Neuronal stem cell (in vitro differentiated cells): ENCODE measurements around the gene SAP30BP.
A peak's percentile ranks its signal among the peaks of the same experiment; 100 is the strongest.

Experiments used
- DNase-seq: peaks from one replicate; pipeline ENCODE4 v3.0.0-alpha.2; 2013; ENCODE audit warnings: low spot score
- H2AFZ ChIP-seq: one replicate; pipeline ENCODE4 v1.6.1; 2013; ENCODE audit warnings: mild to moderate bottlenecking, low read length, inconsistent platforms
- H2AK5ac ChIP-seq: 2 replicates; pipeline ENCODE4 v1.6.1; 2013; ENCODE audit warnings: low read depth, mild to moderate bottlenecking, inconsistent platforms, low read length, moderate library complexity, mixed read lengths
- H2BK120ac ChIP-seq: 2 replicates; pipeline ENCODE4 v1.6.1; 2013; ENCODE audit warnings: low read depth, mild to moderate bottlenecking, inconsistent platforms, low read length, moderate library complexity, mixed read lengths
- H2BK12ac ChIP-seq: one replicate; pipeline ENCODE4 v1.6.1; 2013; ENCODE audit warnings: low read length, inconsistent platforms
- H2BK15ac ChIP-seq: 2 replicates; pipeline ENCODE4 v1.6.1; 2013; ENCODE audit warnings: mild to moderate bottlenecking, low read length, inconsistent platforms, mixed read lengths
- H2BK5ac ChIP-seq: one replicate; pipeline ENCODE4 v1.6.1; 2013; ENCODE audit warnings: inconsistent platforms, mild to moderate bottlenecking, low read length, moderate library complexity
- H3K14ac ChIP-seq: one replicate; pipeline ENCODE4 v1.6.1; 2013; ENCODE audit warnings: low read length, inconsistent platforms
- H3K18ac ChIP-seq: 2 replicates; pipeline ENCODE4 v1.6.1; 2013; ENCODE audit warnings: low read length, inconsistent platforms
- H3K23ac ChIP-seq: 2 replicates; pipeline ENCODE4 v1.6.1; 2013; ENCODE audit warnings: low read depth, mild to moderate bottlenecking, mixed read lengths, low read length, inconsistent platforms; ENCODE audit not compliant: poor library complexity
- H3K27ac ChIP-seq: replicated peaks from 3 replicates; pipeline ENCODE4 v1.5.1; 2013; ENCODE audit warnings: low read length, inconsistent platforms
- H3K27me3 ChIP-seq, 3 experiments: 2 replicates each; pipeline ENCODE4 v1.6.1; 2013; ENCODE audit warnings: low read length in 3 of 3, mild to moderate bottlenecking in 2 of 3, inconsistent platforms in 1 of 3, low read depth in 1 of 3, mixed read lengths in 1 of 3, moderate library complexity in 1 of 3; ENCODE audit not compliant: control insufficient read depth in 3 of 3, insufficient read depth in 3 of 3
- H3K36me3 ChIP-seq, 2 donors: replicated peaks in 1 of 2; 2 replicates each; pipeline ENCODE4 v1.6.1; 2013; ENCODE audit warnings: low read length in 2 of 2; ENCODE audit not compliant: control insufficient read depth in 2 of 2, insufficient read depth in 2 of 2
- H3K4ac ChIP-seq: 2 replicates; pipeline ENCODE4 v1.6.1; 2013; ENCODE audit warnings: inconsistent platforms, mild to moderate bottlenecking, low read length, moderate library complexity
- H3K4me1 ChIP-seq, 2 donors: 1 replicate in 1 of 2; 2 replicates in 1 of 2; pipeline ENCODE4 v1.6.1; 2013; ENCODE audit warnings: low read length in 2 of 2, low read depth in 1 of 2; ENCODE audit not compliant: control insufficient read depth in 2 of 2, insufficient read depth in 1 of 2
- H3K4me2 ChIP-seq: one replicate; pipeline ENCODE4 v1.6.1; 2013; ENCODE audit warnings: mild to moderate bottlenecking, low read length, inconsistent platforms; ENCODE audit not compliant: insufficient read depth, poor library complexity, severe bottlenecking
- H3K4me3 ChIP-seq, 2 donors: 2 replicates each; pipeline ENCODE4 v1.5.1; 2013; ENCODE audit warnings: low read length in 2 of 2, mild to moderate bottlenecking in 2 of 2, inconsistent platforms in 1 of 2, moderate library complexity in 1 of 2
- H3K79me1 ChIP-seq: one replicate; pipeline ENCODE4 v1.6.1; 2013; ENCODE audit warnings: low read depth, mild to moderate bottlenecking, inconsistent platforms, low read length, moderate library complexity
- H3K9ac ChIP-seq: one replicate; pipeline ENCODE4 v1.6.1; 2013; ENCODE audit warnings: mild to moderate bottlenecking, low read depth, low read length, inconsistent platforms; ENCODE audit not compliant: poor library complexity
- H3K9me3 ChIP-seq, 2 donors: replicated peaks in 1 of 2; 2 replicates each; pipeline versions ENCODE3 to v1.6.1; 2013; ENCODE audit warnings: low read length in 2 of 2, mild to moderate bottlenecking in 2 of 2, inconsistent platforms in 1 of 2, low read depth in 1 of 2, mixed read lengths in 1 of 2, moderate library complexity in 1 of 2; ENCODE audit not compliant: control insufficient read depth in 2 of 2, insufficient read depth in 1 of 2
- H4K8ac ChIP-seq: one replicate; pipeline ENCODE4 v1.6.1; 2013; ENCODE audit warnings: low read depth, mild to moderate bottlenecking, inconsistent platforms, low read length, moderate library complexity
- H4K91ac ChIP-seq: one replicate; pipeline ENCODE4 v1.6.1; 2013; ENCODE audit warnings: low read length, low read depth, mild to moderate bottlenecking, inconsistent platforms; ENCODE audit not compliant: poor library complexity
- WGBS, 2 donors: extraction: QIAGEN DNeasy Blood & Tissue Kit; methylation state at CpG; one replicate each; pipeline ENCODE4 v1.1.7; 2013; ENCODE audit warnings: missing lambda C conversion rate in 2 of 2, mixed read lengths in 1 of 2; ENCODE audit not compliant: insufficient read length in 2 of 2, insufficient replicate concordance in 1 of 2; ENCODE audit errors: extremely low coverage in 2 of 2; 5-methylcytosine and 5-hydroxymethylcytosine counted together

SAP30BP gene

DNA sequence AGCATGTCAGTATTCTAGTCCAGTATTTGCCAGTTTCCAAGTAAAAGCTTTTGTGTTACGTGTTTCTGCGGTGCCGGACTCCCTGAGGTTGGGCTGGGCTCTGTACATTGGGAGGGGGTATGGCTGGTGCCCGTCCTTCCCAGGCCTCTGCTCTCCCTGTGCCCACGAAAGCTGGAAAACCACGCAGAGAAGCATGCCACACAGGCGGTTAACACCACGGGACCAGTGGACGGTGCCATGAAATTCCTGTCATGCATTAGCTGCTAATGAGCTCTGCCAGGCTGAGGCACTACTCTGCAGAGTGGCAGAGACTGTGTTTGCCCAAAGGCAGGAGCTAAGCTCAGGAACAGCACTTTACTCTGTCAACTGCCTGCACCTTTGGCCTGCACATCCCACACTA is 25.8 kb upstream of the SAP30BP start:
- no peak overlapping the region for H3K14ac ChIP-seq
- no peak overlapping the region for H2AFZ ChIP-seq
- no peak overlapping the region for H2AK5ac ChIP-seq
- H3K79me1 ChIP-seq: peaks cover 7% of the 10 kb centered on the region
- no peak overlapping the region for H3K27ac ChIP-seq
- no peak overlapping the region for H3K4ac ChIP-seq
- no peak overlapping the region for H4K91ac ChIP-seq
- no peak overlapping the region for H3K18ac ChIP-seq
- no peaks in the 10 kb centered on the region for H3K4me1 ChIP-seq
- WGBS, 2 donors: no CpG with 5 or more reads among the region's 9 CpGs
- no peak overlapping the region for H3K9ac ChIP-seq
- peak overlapping the region; percentile 10 for H2BK5ac ChIP-seq
- no peak overlapping the region for H2BK15ac ChIP-seq
- H3K27me3 ChIP-seq: no peaks in the 10 kb centered on the region
- no peak overlapping the region for H3K23ac ChIP-seq
- peaks cover 2 to 11% of the 10 kb centered on the region in 2 donors for H3K36me3 ChIP-seq
- no peak overlapping the region for H3K4me2 ChIP-seq
- DNase-seq: no peak
- no peak overlapping the region for H2BK120ac ChIP-seq
- H4K8ac ChIP-seq: no peak overlapping the region
- H3K4me3 ChIP-seq: no peak overlapping the region
- H2BK12ac ChIP-seq: no peak overlapping the region
- peaks cover 0 to 2% of the 10 kb centered on the region in 2 donors for H3K9me3 ChIP-seq

DNA sequence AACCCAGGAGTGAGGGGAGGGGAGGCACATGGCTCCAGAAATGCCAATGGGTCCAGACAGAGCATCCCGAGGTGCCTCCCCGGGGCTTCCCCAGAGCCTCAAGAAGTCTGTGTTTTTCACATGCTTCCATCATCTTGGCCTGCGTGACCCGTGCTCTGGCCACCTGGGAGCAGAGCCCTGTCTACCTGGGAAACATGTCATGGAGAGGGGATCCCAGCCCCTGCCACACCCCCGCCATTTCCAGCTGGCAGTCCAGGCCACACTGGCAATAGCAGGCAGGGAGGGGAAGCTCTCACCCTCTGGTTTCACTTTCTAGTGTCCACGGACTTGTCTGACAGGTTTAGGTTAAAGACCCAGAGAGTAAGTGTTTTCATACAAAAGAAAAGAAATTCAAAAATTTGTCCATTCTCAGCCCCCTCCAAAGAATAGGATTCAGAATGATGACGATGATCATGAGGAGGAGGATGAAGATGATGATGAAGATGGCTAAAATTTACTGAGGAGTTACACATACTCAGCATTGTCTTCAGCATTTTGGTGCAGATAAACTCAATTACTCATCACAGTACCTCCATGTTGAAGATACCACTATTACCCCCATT is 24.9 kb upstream of the SAP30BP start:
- Histone ChIP-seq H3K4me2 (no peak overlapping the region), H3K4me1 (no peaks in the 10 kb centered on the region), H3K23ac (no peak overlapping the region), H3K14ac (no peak overlapping the region), H2BK15ac (no peak overlapping the region), H3K27me3 (no peaks in the 10 kb centered on the region), H2BK5ac (no peak overlapping the region), H3K4me3 (peak overlapping the region in 1 of 2 donors; percentile 8), H3K36me3 (peaks cover 2 to 11% of the 10 kb centered on the region in 2 donors), H2AFZ (no peak overlapping the region), H3K9me3 (peaks cover 0 to 2% of the 10 kb centered on the region in 2 donors), H2BK12ac (no peak overlapping the region), H3K27ac (no peak overlapping the region), H4K8ac (no peak overlapping the region), H2BK120ac (no peak overlapping the region), H3K4ac (no peak overlapping the region), H3K18ac (no peak overlapping the region), H3K9ac (no peak overlapping the region), H4K91ac (no peak overlapping the region), H2AK5ac (no peak overlapping the region), H3K79me1 (peaks cover 7% of the 10 kb centered on the region)
- DNase-seq: no peak
- no CpG with 5 or more reads among the region's 7 CpGs for WGBS, 2 donors

DNA sequence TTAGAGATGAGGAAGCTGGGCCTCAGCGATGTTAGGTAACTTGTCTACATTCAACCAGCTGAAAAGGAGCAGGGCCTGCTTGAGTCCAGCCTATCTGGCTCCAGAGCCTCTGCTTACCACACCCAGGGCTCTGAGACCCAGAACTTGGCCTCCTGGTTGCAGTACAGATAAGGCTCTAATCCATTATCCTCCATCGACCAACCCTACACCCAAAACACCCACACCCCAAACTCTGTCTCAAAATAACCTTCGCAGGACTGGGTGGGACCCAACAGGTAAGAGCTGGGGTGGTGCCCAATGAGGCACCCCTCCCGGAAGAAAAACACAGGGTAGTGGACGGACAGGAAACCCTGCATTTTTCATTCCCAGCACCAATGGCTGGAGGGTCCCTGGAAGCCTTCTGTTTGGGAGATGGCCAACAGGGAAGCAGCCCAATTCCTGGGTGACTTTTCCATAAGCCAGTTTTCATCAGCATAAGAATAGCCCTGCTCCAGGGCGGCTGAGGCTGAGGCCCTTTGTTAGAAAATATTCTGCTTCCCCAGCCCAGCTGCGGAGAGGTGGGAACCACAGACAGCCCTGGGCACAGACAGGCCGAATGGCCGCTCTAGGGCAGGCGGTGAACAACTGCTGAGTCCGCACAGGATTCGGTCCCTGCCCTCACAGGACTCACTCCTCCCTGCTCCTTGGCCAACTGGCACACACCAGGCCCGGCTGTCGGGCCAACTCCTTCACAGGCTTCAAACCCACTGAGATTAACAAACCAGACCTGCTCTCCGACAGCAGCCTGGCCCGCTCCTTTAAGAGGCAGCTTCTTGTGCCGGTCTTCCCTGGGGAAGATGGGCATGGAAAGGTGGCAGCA is 24.1 kb upstream of the SAP30BP start:
- no peak for DNase-seq
- Histone ChIP-seq H2BK12ac (no peak overlapping the region), H2BK15ac (no peak overlapping the region), H2BK120ac (no peak overlapping the region), H3K9me3 (peaks cover 0 to 4% of the 10 kb centered on the region in 2 donors), H3K14ac (no peak overlapping the region), H3K4me2 (no peak overlapping the region), H3K4me1 (no peaks in the 10 kb centered on the region), H4K91ac (no peak overlapping the region), H3K9ac (no peak overlapping the region), H3K18ac (no peak overlapping the region), H3K27me3 (no peaks in the 10 kb centered on the region), H3K4me3 (no peak overlapping the region), H3K23ac (no peak overlapping the region), H2AFZ (no peak overlapping the region), H3K27ac (no peak overlapping the region), H2BK5ac (no peak overlapping the region), H3K79me1 (peaks cover 7% of the 10 kb centered on the region), H3K36me3 (peaks cover 3 to 17% of the 10 kb centered on the region in 2 donors), H4K8ac (no peak overlapping the region), H3K4ac (no peak overlapping the region), H2AK5ac (no peak overlapping the region)
- WGBS, 2 donors: 100% methylated on average over 1 of the region's 17 CpGs; no CpG with 5 or more reads in 1 of the 2 donors

DNA sequence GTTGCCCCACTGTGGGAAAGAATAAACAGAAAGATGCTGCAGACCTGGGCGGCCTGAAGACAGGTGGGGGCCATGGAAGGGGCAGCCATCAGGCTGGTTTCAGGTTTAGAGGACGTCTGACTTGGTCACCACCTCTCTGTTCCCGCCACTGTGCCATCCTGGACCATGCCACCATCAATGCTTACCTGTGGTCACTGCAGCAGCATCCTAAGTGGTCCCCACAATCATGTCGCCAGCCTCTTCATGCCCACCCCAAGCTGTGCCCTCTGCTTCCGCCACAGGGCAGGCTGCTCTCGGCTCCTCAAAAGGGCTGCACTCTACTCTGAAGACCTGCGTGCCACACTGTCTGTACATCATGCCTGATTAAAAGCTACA is 23.5 kb upstream of the SAP30BP start:
- no peak overlapping the region for H2BK15ac ChIP-seq
- H3K4me2 ChIP-seq: no peak overlapping the region
- no CpG with 5 or more reads among the region's 7 CpGs for WGBS, 2 donors
- H3K14ac ChIP-seq: no peak overlapping the region
- H2AFZ ChIP-seq: no peak overlapping the region
- no peak overlapping the region for H4K91ac ChIP-seq
- peaks cover 7% of the 10 kb centered on the region for H3K79me1 ChIP-seq
- H3K36me3 ChIP-seq: peaks cover 4 to 19% of the 10 kb centered on the region in 2 donors
- no peaks in the 10 kb centered on the region for H3K4me1 ChIP-seq
- H3K4ac ChIP-seq: no peak overlapping the region
- no peak overlapping the region for H2BK120ac ChIP-seq
- no peak overlapping the region for H3K23ac ChIP-seq
- no peak overlapping the region for H3K27ac ChIP-seq
- no peak overlapping the region for H3K4me3 ChIP-seq
- H4K8ac ChIP-seq: no peak overlapping the region
- H3K27me3 ChIP-seq: no peaks in the 10 kb centered on the region
- no peak overlapping the region for H3K18ac ChIP-seq
- DNase-seq: no peak
- no peak overlapping the region for H2AK5ac ChIP-seq
- no peak overlapping the region for H2BK5ac ChIP-seq
- H2BK12ac ChIP-seq: no peak overlapping the region
- H3K9ac ChIP-seq: no peak overlapping the region
- peaks cover 0 to 4% of the 10 kb centered on the region in 2 donors for H3K9me3 ChIP-seq
